Adrenal gland (tissue), 5 donors: ENCODE results near the gene SPATA16.

Experiments used
- CTCF ChIP-seq, 6 experiments: fragments of 450-650 bp in 4 of 6; fragments of 200-600 bp in 2 of 6; sonication (generic) in 1 of 6; IDR thresholded peaks; 1 replicate in 5 of 6; 2 replicates in 1 of 6; pipeline versions ENCODE4 v1.5.1 to v1.8.0; 2016 to 2021; ENCODE audit warnings: antibody characterized with exemption in 6 of 6, mild to moderate bottlenecking in 2 of 6, moderate library complexity in 1 of 6
- POLR2A ChIP-seq, 2 donors: fragments of 450-650 bp; IDR thresholded peaks; one replicate each; pipeline ENCODE4 v1.6.1; 2017; ENCODE audit warnings: antibody characterized with exemption in 2 of 2, mild to moderate bottlenecking in 2 of 2, moderate library complexity in 1 of 2
- donor health status: DM: no; HTN: no; CAD: no.

DNA sequence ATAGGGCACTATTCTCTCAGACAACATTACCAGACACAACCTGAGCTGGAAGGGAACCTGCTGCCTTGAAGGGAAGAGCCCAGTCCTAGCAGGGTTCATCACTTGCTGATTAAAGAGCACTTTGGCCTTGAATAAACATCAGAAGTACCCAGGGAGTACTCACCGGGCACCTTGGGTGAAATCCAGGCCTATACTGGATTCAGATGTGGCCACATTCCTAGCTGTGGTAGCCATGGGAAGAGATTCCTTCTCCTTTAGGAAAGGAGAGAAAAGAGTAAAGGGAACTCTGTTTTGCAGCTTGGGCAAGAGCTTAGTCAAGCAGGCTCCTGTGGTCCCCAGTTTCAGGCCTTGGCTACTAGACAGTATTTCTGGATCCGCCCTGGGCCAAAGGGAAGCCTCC, 195.0 kb downstream of the SPATA16 start:
- TF ChIP-seq CTCF (IDR thresholded peaks at IDR 0.05) (no peak), POLR2A (IDR thresholded peaks at IDR 0.05) (no peak)
